Testis (tissue), 2 donors: ENCODE measurements around the gene TAGLN2.

ENCODE experiments used
- POLR2A ChIP-seq: fragments of 450-650 bp; IDR thresholded peaks from one replicate; pipeline ENCODE4 v1.6.1; 2017; ENCODE audit warnings: antibody characterized with exemption, mild to moderate bottlenecking, moderate library complexity
- TF ChIP-seq, protein P1 (sequence below), 3 experiments: fragments of 450-650 bp in 2 of 3; fragments of 200-600 bp in 1 of 3; sonication (generic) in 1 of 3; IDR thresholded peaks; one replicate each; pipeline ENCODE4 v1.5.1; 2016 to 2019; ENCODE audit warnings: antibody characterized with exemption in 3 of 3, mild to moderate bottlenecking in 2 of 3, moderate library complexity in 1 of 3

DNA sequence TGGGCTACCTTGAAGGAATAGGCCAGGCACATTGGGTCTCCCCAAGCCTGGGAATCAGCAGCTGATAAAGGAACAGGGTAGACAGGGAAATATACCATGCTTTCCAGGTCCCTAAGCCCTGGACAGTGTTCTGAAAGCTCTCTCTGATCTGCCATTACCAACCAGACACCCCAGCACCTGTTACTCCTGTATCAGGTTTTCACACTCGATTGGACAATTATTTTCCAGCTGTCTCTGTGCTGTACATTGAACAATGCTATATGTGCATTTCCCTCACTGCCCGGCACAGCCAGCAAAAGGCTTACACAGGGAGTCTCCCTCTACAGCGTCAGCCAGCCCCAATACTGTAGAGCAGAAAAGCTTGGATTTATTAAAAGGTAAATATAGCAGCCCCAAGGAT, 30.0 kb downstream of the TAGLN2 start:
- TF ChIP-seq, protein P1, sequence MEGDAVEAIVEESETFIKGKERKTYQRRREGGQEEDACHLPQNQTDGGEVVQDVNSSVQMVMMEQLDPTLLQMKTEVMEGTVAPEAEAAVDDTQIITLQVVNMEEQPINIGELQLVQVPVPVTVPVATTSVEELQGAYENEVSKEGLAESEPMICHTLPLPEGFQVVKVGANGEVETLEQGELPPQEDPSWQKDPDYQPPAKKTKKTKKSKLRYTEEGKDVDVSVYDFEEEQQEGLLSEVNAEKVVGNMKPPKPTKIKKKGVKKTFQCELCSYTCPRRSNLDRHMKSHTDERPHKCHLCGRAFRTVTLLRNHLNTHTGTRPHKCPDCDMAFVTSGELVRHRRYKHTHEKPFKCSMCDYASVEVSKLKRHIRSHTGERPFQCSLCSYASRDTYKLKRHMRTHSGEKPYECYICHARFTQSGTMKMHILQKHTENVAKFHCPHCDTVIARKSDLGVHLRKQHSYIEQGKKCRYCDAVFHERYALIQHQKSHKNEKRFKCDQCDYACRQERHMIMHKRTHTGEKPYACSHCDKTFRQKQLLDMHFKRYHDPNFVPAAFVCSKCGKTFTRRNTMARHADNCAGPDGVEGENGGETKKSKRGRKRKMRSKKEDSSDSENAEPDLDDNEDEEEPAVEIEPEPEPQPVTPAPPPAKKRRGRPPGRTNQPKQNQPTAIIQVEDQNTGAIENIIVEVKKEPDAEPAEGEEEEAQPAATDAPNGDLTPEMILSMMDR (IDR thresholded peaks at IDR 0.05): no peak
- TF ChIP-seq POLR2A: no peak
